Prostate gland (tissue), 2 donors: Measurements from ENCODE around the gene RABGAP1L. TPM values are rescaled to one million over a fixed set of nuclear protein-coding genes. Genes with fewer than 3 reads are reported as not detected.

Experiments
- DNase-seq: peaks from one replicate; pipeline ENCODE4 v3.0.0-alpha.2; 2019; ENCODE audit warnings: low spot score
- H3K27ac ChIP-seq, 2 donors: fragments of 200-600 bp; sonication (generic); 2 replicates each; pipeline ENCODE4 v1.5.1; 2017 to 2019
- H3K27me3 ChIP-seq: fragments of 200-600 bp; sonication (generic); replicated peaks from 2 replicates; pipeline ENCODE4 v1.5.1; 2019; ENCODE audit not compliant: insufficient read depth
- H3K36me3 ChIP-seq, 2 donors: fragments of 200-600 bp; sonication (generic); 1 replicate in 1 of 2; 2 replicates in 1 of 2; pipeline versions ENCODE4 v1.5.1 to v1.8.1; 2017 to 2019
- H3K4me1 ChIP-seq: fragments of 200-600 bp; sonication (generic); replicated peaks from 2 replicates; pipeline ENCODE4 v1.5.1; 2019
- H3K4me3 ChIP-seq, 2 donors: fragments of 200-600 bp; sonication (generic); 2 replicates each; pipeline ENCODE4 v1.5.1; 2017 to 2019
- H3K9me3 ChIP-seq: fragments of 200-600 bp; sonication (generic); 2 replicates; pipeline ENCODE4 v1.5.1; 2017
- POLR2A ChIP-seq: fragments of 450-650 bp; IDR thresholded peaks from one replicate; pipeline ENCODE4 v1.6.1; 2016; ENCODE audit warnings: antibody characterized with exemption, mild to moderate bottlenecking
- POLR2AphosphoS5 ChIP-seq: sonication (generic); formaldehyde crosslinking; IDR thresholded peaks from one replicate; pipeline ENCODE4 v1.6.1; 2017; ENCODE audit warnings: antibody characterized with exemption
- WGBS: methylation state at CpG from one replicate; pipeline ENCODE4 v1.1.5; 2018; 5-methylcytosine and 5-hydroxymethylcytosine counted together
- intact Hi-C: fragments of 100-400 bp; cut with DNase I; formaldehyde crosslinking; loops from one replicate; pipeline ENCODE4 v1.14.2; 2022
- total RNA-seq, 2 donors: library from RNA; depleted of rRNA; stranded (reverse); fragments of >200 nt; gene quantifications; one replicate each; pipeline ENCODE4 v1.1.0, GENCODE V29; 2016
- TF ChIP-seq, protein P1 (sequence below), 4 experiments: fragments of 200-600 bp in 2 of 4; fragments of 450-650 bp in 2 of 4; sonication (generic) in 2 of 4; IDR thresholded peaks; 1 replicate in 3 of 4; 2 replicates in 1 of 4; pipeline ENCODE4 v1.5.1; 2016 to 2019; ENCODE audit warnings: antibody characterized with exemption in 4 of 4, mild to moderate bottlenecking in 2 of 4, moderate library complexity in 2 of 4

RABGAP1L gene
- total RNA-seq, 2 donors from 2014 or later, result 32.3 to 41.5 TPM

DNA sequence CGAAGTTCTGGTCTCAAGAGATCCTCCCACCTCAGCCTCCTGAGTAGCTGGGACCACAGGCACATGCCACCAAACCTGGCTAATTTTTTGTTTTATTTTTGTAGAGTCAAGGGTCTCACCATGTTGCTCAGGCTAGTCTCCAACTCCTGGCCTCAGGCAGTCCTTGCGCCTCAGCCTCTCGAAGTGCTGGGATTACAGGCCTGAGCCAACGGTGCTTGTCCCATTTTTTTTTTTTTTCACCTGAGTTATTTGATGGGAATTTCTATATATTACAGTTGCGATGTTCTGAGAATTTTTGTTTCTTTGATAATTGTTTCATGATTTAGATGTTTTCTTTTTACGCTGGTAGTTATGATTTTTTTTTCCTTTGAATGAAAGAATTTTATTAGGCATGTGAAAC lies 2.5 kb downstream of the RABGAP1L start:
- Histone ChIP-seq H3K4me3 (no peak overlapping the region), H3K36me3 (no peaks in the 10 kb centered on the region), H3K9me3 (no peaks in the 10 kb centered on the region), H3K27ac (no peak overlapping the region), H3K27me3 (no peaks in the 10 kb centered on the region), H3K4me1 (no peaks in the 10 kb centered on the region)
- DNase-seq, result no peak
- TF ChIP-seq, protein P1, sequence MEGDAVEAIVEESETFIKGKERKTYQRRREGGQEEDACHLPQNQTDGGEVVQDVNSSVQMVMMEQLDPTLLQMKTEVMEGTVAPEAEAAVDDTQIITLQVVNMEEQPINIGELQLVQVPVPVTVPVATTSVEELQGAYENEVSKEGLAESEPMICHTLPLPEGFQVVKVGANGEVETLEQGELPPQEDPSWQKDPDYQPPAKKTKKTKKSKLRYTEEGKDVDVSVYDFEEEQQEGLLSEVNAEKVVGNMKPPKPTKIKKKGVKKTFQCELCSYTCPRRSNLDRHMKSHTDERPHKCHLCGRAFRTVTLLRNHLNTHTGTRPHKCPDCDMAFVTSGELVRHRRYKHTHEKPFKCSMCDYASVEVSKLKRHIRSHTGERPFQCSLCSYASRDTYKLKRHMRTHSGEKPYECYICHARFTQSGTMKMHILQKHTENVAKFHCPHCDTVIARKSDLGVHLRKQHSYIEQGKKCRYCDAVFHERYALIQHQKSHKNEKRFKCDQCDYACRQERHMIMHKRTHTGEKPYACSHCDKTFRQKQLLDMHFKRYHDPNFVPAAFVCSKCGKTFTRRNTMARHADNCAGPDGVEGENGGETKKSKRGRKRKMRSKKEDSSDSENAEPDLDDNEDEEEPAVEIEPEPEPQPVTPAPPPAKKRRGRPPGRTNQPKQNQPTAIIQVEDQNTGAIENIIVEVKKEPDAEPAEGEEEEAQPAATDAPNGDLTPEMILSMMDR (IDR thresholded peaks at IDR 0.05), result no peak
- TF ChIP-seq POLR2A (no peak), POLR2AphosphoS5 (no peak)
- 94% methylated on average over 6 of the region's 6 CpGs for WGBS
- intact Hi-C loops, result no loop called here

DNA sequence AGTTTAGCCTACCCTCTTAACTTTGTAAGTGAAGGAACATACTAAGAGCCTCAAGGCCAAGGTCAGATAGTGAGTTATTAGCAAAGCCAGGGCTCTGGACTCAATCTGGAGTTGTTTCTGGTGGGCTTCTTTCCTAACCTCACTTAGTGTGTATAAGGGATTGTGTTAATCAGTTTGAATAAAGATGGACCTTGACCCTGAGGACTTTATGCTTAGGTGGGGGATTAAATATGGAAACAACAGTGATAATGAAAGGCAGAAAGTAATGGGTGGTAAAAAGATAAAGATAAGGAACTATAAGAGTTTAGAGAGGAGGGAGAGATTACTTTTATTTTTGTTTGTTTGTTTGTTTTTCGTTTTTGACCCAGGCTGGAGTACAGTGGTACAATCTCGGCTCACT lies 5.5 kb downstream of the RABGAP1L start:
- WGBS, result 94% methylated on average over 2 of the region's 2 CpGs
- no peaks in the 10 kb centered on the region for H3K36me3 ChIP-seq
- H3K27ac ChIP-seq, result peak overlapping the region; percentile 40 to 44
- H3K27me3 ChIP-seq, result no peaks in the 10 kb centered on the region
- no peaks in the 10 kb centered on the region for H3K9me3 ChIP-seq
- H3K4me1 ChIP-seq, result no peaks in the 10 kb centered on the region
- intact Hi-C loops, result no loop called here
- H3K4me3 ChIP-seq, result no peak overlapping the region
- no peak for DNase-seq
- TF ChIP-seq POLR2AphosphoS5, result no peak
- no peak for TF ChIP-seq POLR2A
- TF ChIP-seq, protein P1 (IDR thresholded peaks at IDR 0.05), result no peak

- no peaks in the 10 kb centered on the region for H3K9me3 ChIP-seq
- TF ChIP-seq, protein P1 (IDR thresholded peaks at IDR 0.05), result no peak
- TF ChIP-seq POLR2A (no peak), POLR2AphosphoS5 (no peak)
- intact Hi-C loops, result no loop called here
- H3K27ac ChIP-seq, result peak overlapping the region in 1 of 2 donors; percentile 13
- H3K27me3 ChIP-seq, result no peaks in the 10 kb centered on the region
- no peak for DNase-seq
- no peak overlapping the region for H3K4me3 ChIP-seq
- 68% methylated on average over 6 of the region's 6 CpGs for WGBS
- H3K4me1 ChIP-seq, result no peaks in the 10 kb centered on the region
- no peaks in the 10 kb centered on the region for H3K36me3 ChIP-seq
Measured at GRCh38 chr1:174165471-174166137, 6.3 kb downstream of the RABGAP1L start.

DNA sequence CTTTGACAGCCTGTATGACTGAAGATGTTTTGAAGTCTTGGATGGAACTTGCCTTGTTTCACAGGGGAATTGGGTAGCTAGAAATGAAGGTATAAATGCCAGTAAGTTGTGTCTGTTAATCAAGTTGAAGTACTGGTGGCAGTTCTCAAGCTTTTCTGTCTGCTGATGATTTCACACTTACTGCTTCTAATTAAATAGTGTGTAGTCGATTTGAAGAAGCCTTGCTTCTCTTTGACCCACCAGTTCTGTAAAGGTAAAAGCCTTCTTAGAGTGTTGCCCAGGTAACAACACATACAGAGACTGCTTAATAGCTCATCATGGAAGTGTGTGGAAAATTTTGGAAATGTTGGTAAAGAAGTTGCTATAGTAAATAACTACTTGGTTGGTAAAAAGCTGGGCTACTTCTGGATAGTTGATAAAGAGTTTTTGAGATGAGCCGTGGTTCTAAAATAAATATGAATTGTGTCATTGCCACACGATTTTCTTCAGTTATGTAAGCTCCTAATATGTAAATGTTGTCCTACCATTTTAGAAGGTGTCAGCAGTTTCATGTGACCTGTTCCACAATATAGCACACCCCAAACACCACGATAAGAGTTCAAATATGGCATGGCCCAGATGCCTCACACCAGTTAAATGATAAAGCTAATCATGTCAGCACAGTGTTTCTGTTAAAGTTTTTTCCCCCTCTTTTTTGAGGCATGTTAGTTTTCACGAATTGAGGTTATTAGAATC lies 7.4 kb downstream of the RABGAP1L start:
- 79% methylated on average over 5 of the region's 5 CpGs for WGBS
- Histone ChIP-seq H3K27me3 (no peaks in the 10 kb centered on the region), H3K9me3 (no peaks in the 10 kb centered on the region), H3K4me3 (no peak overlapping the region), H3K4me1 (no peaks in the 10 kb centered on the region), H3K27ac (no peak overlapping the region), H3K36me3 (no peaks in the 10 kb centered on the region)
- no peak for DNase-seq
- TF ChIP-seq POLR2A (no peak), POLR2AphosphoS5 (no peak)
- TF ChIP-seq, protein P1 (IDR thresholded peaks at IDR 0.05), result no peak
- intact Hi-C loops, result no loop called here
